Retinal pigment epithelial cell (primary cell): Measurements from ENCODE around the gene ANAPC2.

Source experiments
- DNase-seq: peaks from one replicate; pipeline ENCODE4 v3.0.0-alpha.2; 2010; ENCODE audit warnings: low read depth
- H3K4me3 ChIP-seq: 2 replicates; pipeline ENCODE4 v1.5.1; 2011; ENCODE audit warnings: mild to moderate bottlenecking, low read length, control low read depth, moderate library complexity
- TF ChIP-seq, protein P1 (sequence below): conservative IDR thresholded peaks from 2 replicates; pipeline ENCODE4 v1.5.1; 2011; ENCODE audit warnings: low read depth, low read length, control low read depth, inconsistent platforms

ANAPC2 gene

DNA sequence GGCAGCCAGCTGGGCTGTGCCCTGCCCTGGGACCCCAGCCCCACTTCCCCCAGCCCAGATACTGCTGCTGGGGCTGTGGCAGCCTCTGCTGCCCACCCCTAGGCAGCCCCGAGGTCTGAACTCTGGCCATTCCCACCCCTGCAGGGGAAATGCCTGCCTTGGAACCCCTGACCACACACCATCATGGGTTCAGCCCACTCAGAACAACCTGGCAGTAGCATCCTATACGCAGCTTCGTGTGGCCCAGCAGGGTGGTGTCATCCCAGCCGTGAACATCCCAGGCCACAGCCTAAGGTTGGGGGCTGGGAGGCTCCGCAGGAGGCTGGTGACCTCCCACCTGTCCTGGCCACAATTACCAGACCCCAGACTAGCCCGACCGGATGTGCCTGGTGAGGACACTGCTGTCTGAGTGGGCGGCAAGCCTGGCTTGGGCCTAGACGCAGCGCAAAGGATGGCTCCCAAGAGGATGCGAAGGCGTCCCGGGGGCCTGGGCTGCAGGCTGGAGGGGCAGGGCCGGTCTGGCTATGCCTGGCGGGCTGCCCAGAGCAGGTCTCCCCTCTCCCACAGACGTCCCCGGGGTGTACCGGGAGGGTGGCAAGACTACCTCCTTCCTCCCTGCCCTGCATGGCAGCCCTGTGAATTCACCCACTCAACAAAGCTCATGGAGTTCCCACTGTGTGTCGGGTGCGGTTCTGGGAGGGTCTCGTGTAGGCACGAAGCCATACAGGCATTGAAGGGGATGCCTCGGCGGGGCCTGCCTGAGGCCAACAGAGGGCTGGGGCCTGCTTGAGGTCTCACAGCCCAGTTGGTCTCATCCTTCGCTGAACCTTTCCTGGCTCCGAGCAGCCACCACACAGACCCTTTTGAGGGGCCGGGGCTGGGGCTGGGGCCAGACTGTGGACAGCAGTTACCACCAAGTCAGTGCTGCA lies 40.9 kb upstream of the ANAPC2 start:
- DNase-seq = no peak
- TF ChIP-seq, protein P1, sequence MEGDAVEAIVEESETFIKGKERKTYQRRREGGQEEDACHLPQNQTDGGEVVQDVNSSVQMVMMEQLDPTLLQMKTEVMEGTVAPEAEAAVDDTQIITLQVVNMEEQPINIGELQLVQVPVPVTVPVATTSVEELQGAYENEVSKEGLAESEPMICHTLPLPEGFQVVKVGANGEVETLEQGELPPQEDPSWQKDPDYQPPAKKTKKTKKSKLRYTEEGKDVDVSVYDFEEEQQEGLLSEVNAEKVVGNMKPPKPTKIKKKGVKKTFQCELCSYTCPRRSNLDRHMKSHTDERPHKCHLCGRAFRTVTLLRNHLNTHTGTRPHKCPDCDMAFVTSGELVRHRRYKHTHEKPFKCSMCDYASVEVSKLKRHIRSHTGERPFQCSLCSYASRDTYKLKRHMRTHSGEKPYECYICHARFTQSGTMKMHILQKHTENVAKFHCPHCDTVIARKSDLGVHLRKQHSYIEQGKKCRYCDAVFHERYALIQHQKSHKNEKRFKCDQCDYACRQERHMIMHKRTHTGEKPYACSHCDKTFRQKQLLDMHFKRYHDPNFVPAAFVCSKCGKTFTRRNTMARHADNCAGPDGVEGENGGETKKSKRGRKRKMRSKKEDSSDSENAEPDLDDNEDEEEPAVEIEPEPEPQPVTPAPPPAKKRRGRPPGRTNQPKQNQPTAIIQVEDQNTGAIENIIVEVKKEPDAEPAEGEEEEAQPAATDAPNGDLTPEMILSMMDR = no peak
- no peak overlapping the region for H3K4me3 ChIP-seq

DNA sequence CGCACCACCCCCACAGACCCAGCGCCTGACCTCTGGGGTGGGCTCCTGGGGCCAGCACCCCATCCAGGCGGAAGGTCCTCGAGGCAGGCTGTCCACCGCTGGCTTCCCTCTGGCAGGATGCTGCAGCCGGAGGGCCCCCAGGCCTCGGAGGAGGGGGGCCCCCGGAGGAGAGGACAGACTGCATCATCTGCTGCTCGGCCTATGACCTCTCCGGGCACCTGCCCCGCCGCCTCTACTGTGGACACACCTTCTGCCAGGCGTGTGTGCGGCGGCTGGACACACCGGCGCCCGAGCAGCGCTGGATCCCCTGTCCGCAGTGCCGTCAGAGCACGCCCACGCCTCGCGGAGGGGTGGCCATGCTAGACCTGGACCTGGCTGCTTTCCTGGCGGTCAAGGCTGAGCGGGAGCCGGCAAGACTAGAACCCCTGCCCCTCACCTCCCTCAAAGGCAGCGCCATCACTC lies 40.2 kb upstream of the ANAPC2 start:
- DNase-seq = no peak
- TF ChIP-seq, protein P1 = no peak
- no peak overlapping the region for H3K4me3 ChIP-seq

DNA sequence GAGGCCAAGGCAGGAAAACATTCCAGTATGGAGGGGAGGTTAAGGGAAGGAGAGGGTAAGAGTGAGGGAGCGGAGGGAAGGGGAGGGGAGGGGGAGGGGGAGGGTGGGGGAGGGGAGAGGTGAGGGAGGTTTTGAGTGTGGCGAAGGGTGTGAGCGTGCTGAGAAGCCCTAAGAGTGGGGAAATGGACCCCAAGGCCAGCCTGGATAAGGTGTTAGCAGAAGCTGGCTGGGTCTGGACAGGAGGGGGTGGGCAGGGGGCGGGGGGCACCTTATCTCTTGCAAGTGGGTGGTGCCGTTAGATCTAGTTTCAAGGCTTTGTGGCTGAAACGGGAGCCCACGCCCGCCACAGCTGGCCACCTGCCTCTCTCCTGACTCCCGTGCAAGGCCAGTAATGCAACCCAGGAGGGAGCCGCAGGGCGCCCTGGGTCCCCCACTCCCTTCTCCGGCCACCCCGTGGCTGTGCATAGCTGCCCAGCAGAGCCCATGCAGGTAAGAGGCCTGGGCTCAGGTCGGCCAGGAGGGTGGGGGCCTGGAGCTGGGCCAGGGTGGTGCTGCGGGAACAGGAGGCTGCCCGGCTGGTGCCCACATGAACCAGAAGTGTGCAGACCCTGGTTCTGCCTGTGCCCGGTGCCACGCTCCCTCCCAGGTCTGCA lies 39.6 kb upstream of the ANAPC2 start:
- TF ChIP-seq, protein P1 = no peak
- H3K4me3 ChIP-seq = no peak overlapping the region
- no peak for DNase-seq

DNA sequence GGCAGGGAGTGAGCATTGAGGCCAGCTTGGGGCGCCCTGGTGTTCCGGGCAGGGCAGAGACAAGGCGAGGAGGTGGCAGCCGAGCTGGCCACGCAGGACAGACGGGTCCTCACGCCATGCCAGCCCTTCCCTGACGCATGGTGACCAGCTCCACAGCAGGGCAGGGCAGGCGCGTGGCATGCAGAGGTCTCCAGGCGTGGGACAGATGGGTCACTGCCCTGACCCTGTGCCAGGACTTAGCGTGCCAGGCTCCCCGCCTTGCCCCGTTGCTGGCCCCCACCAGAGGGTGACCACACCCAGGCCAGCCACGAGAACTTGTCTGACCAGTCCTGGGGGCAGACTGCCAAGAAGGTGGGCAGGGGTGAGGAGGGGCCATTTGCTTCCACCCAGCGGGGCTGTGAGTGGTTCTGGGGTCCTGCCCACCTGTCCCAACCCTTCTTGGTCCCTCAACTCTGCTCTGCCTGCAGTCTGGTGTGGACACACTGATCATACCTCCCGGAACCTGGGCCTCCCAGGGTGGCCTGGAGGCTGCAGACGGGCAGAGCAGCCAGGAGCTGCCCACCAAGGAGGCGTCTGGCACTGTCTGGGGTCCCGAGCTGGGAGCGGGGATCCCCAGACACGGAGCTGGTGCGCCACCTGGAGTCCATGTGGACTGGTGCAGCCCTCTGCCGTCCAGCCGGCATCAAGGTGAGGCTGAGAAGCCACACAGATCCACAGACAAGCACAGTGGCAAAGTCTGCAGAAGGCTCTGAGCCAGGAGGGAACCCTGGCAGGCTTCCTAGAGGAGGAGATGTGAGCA lies 38.9 kb upstream of the ANAPC2 start, which contains the start of gene RNF224:
RNF224 (plus strand) TSS at position 449 of the 799 bp plus-strand sequence. CDS start 834 bp downstream, outside the sequence.
- peak; percentile 21 for DNase-seq
- TF ChIP-seq, protein P1 = peak; percentile 94
- no peak within 1 kb of the TSS for H3K4me3 ChIP-seq

DNA sequence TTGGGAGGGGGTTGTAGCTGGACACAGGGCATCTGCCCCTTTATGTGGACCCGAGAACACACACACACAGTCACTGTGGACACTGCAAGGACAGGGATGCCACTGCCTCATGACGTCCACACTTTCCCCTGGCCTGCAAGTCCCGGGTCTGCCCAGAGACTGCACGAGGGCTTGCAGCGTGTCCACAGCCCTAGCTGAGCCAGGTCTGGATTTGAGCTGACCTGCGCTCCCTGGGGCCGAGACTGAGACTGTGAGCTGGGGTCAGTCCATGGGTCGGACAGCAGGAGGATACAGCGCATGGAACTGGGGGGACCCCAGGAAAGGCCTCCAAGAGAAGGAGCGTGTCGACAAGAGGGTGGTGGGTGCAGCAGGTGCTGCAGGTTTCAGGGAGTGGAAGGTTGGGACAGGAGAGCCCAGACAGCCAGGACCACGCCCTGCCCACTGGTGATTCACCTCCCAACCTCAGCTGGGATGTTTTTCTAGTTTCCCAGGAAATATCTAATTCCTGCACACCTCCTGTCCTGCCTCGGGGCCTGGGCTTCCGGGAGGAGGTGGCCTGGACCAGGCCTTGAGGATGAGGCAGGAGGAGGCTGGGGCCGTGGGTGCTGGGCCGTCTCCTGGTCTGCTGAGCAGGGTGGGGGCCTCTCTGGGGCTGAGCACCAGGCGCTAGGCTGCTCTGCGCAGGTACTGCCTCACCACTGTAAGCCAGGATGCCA lies 38.1 kb upstream of the ANAPC2 start:
- TF ChIP-seq, protein P1 = no peak
- no peak for DNase-seq
- no peak overlapping the region for H3K4me3 ChIP-seq

DNA sequence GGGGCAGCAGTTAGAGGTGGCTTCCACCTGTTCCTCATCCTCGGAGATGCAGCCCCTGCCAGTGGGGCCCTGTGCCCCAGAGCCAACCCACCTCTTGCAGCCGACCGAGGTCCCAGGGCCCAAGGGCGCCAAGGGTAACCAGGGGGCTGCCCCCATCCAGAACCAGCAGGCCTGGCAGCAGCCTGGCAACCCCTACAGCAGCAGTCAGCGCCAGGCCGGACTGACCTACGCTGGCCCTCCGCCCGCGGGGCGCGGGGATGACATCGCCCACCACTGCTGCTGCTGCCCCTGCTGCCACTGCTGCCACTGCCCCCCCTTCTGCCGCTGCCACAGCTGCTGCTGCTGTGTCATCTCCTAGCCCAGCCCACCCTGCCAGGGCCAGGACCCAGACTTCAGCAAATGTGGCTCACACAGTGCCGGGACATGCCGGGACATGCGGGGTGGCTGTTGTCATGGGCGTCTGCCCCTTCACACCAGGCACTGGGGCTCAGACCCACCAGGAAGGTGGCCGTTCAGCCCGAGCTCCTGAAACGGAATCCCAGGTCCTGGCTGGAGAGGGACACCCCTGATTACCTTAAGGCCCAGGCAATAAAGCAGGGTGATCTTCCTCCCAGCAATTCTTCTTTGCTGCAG lies 37.5 kb upstream of the ANAPC2 start:
- no peak overlapping the region for H3K4me3 ChIP-seq
- TF ChIP-seq, protein P1 = no peak
- DNase-seq = no peak
